CD4-positive, CD25-positive, alpha-beta regulatory T cell (primary cell): ENCODE measurements around the gene FBXW11. TPM values are rescaled to one million over a fixed set of nuclear protein-coding genes. Genes with fewer than 3 reads are reported as not detected.

Experiments used
- ATAC-seq, 2 donors: fragments of 150-1000 bp; cut with Tn5 transposase; one replicate each; pipeline ENCODE4 v1.10.0; 2021; ENCODE audit warnings: low read depth in 2 of 2, moderate number of reproducible peaks in 2 of 2, moderate library complexity in 1 of 2
- DNase-seq, 3 donors: peaks; one replicate each; pipeline versions ENCODE4 v3.0.0 to v3.0.0-alpha.2; 2012 to 2022; ENCODE audit warnings: mixed read lengths in 1 of 3
- H3K27ac ChIP-seq: one replicate; pipeline ENCODE4 v1.7.0; 2013; ENCODE audit warnings: mild to moderate bottlenecking, low read length; ENCODE audit not compliant: insufficient read depth, poor library complexity, severe bottlenecking
- H3K27me3 ChIP-seq: one replicate; pipeline ENCODE4 v1.7.0; 2013; ENCODE audit warnings: low read length; ENCODE audit not compliant: control insufficient read depth, insufficient read depth
- H3K36me3 ChIP-seq: one replicate; pipeline ENCODE4 v1.7.0; 2013; ENCODE audit warnings: mild to moderate bottlenecking, low read length, moderate library complexity; ENCODE audit not compliant: control insufficient read depth, insufficient read depth
- H3K4me1 ChIP-seq: 2 replicates; pipeline ENCODE4 v1.7.0; 2013; ENCODE audit warnings: mild to moderate bottlenecking, low read length; ENCODE audit not compliant: insufficient read depth, control insufficient read depth, poor library complexity, severe bottlenecking
- H3K4me3 ChIP-seq: one replicate; pipeline ENCODE4 v1.7.0; 2013; ENCODE audit warnings: low read depth, mild to moderate bottlenecking, low read length, moderate library complexity
- H3K9me3 ChIP-seq, 2 experiments: 1 replicate in 1 of 2; 2 replicates in 1 of 2; pipeline ENCODE4 v1.7.0; 2013; ENCODE audit warnings: low read length in 2 of 2, mild to moderate bottlenecking in 1 of 2, moderate library complexity in 1 of 2; ENCODE audit not compliant: control insufficient read depth in 2 of 2
- H3K27ac Mint-ChIP-seq, 3 donors: one replicate each; pipeline ENCODE4 v1.8.0; 2020 to 2022; ENCODE audit warnings: mild to moderate bottlenecking in 3 of 3, mixed read lengths in 3 of 3, moderate library complexity in 2 of 3
- H3K27me3 Mint-ChIP-seq: one replicate; pipeline ENCODE4 v1.8.0; 2022; ENCODE audit warnings: mild to moderate bottlenecking, mixed read lengths
- H3K36me3 Mint-ChIP-seq: one replicate; pipeline ENCODE4 v1.8.0; 2020; ENCODE audit warnings: mixed read lengths
- H3K4me1 Mint-ChIP-seq, 4 donors: one replicate each; pipeline ENCODE4 v1.8.0; 2020 to 2022; ENCODE audit warnings: mixed read lengths in 4 of 4, mild to moderate bottlenecking in 1 of 4
- H3K4me3 Mint-ChIP-seq, 4 donors: one replicate each; pipeline ENCODE4 v1.8.0; 2020 to 2022; ENCODE audit warnings: mild to moderate bottlenecking in 4 of 4, mixed read lengths in 4 of 4, moderate library complexity in 3 of 4
- H3K9me3 Mint-ChIP-seq, 7 donors: one replicate each; pipeline ENCODE4 v1.8.0; 2020 to 2022; ENCODE audit warnings: mixed read lengths in 7 of 7, mild to moderate bottlenecking in 3 of 7, moderate library complexity in 2 of 7
- polyA plus RNA-seq, 4 donors: library from polyadenylated mRNA; unstranded; fragments of 300-500 nt; fragmentation: Illumina TruSeq; gene quantifications; one replicate each; pipeline ENCODE4 v1.2.3, GENCODE V29; 2021
- total RNA-seq: library from RNA; stranded (reverse); gene quantifications from one replicate; pipeline ENCODE4 v1.2.3, GENCODE V29; 2022

FBXW11 gene
- total and polyA plus RNA-seq, 5 donors from 2014 or later = 20.6 to 40.7 (median 25.8) TPM

DNA sequence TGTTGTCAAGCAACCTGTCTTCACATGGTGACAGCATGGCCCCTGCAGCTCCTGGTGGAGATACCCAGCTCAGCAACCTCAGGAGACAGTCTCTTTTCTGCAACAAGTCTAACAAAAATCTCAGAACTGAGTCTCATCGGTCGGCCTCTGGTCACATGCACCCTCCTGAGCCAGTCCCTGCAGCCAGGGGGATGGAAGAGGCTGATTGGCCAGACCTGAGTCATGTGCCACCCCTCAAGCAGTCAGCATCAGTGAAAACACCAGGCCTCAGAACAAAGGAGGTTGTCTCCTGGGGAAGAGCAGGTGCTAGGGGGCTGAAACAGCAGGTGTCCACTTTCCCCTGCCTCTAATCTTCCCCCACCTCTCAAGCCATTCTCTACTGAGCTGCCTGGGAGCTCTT lies 166.4 kb downstream of the FBXW11 start:
- no peak for ATAC-seq
- H3K4me1 ChIP-seq = no peaks in the 10 kb centered on the region
- no peaks in the 10 kb centered on the region for H3K27me3 Mint-ChIP-seq
- no peaks in the 10 kb centered on the region for H3K9me3 ChIP-seq
- H3K4me3 ChIP-seq = no peak overlapping the region
- H3K4me1 Mint-ChIP-seq = peaks cover 0 to 5% (median 2%) of the 10 kb centered on the region in 4 donors
- H3K9me3 Mint-ChIP-seq = peaks cover 0 to 2% (median 0%) of the 10 kb centered on the region in 7 donors
- H3K27ac Mint-ChIP-seq = no peak overlapping the region
- H3K27ac ChIP-seq = no peak overlapping the region
- no peaks in the 10 kb centered on the region for H3K27me3 ChIP-seq
- H3K36me3 ChIP-seq = no peaks in the 10 kb centered on the region
- H3K36me3 Mint-ChIP-seq = peaks cover 6% of the 10 kb centered on the region
- no peak for DNase-seq
- H3K4me3 Mint-ChIP-seq = no peak overlapping the region

DNA sequence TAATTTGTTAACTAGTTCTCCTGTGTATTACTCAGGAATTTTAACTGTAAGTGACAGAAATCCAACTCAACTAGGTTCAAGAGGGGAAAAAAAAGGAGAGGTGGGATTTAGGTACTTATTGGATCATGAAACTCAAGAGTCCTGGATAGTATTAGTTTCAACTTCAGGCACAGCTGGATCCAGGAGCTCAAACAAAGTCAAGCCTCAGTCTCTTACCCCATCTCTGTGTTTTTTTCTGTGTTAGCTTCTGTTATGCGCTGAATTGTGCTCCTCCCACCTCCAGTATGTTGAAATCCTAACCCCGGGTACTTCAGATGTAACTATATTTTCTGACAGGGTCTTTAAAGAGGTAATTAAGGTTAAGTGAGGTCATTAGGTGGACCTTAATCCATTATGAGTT lies 167.3 kb downstream of the FBXW11 start:
- no peak overlapping the region for H3K27ac ChIP-seq
- no peak for ATAC-seq
- H3K9me3 ChIP-seq = no peaks in the 10 kb centered on the region
- no peak for DNase-seq
- H3K36me3 ChIP-seq = no peaks in the 10 kb centered on the region
- H3K27me3 ChIP-seq = no peaks in the 10 kb centered on the region
- Mint-ChIP-seq H3K4me3 (no peak overlapping the region), H3K27ac (no peak overlapping the region), H3K4me1 (peaks cover 0 to 5% (median 2%) of the 10 kb centered on the region in 4 donors), H3K9me3 (peaks cover 0 to 2% (median 0%) of the 10 kb centered on the region in 7 donors), H3K27me3 (no peaks in the 10 kb centered on the region), H3K36me3 (peaks cover 7% of the 10 kb centered on the region)
- no peaks in the 10 kb centered on the region for H3K4me1 ChIP-seq
- no peak overlapping the region for H3K4me3 ChIP-seq

DNA sequence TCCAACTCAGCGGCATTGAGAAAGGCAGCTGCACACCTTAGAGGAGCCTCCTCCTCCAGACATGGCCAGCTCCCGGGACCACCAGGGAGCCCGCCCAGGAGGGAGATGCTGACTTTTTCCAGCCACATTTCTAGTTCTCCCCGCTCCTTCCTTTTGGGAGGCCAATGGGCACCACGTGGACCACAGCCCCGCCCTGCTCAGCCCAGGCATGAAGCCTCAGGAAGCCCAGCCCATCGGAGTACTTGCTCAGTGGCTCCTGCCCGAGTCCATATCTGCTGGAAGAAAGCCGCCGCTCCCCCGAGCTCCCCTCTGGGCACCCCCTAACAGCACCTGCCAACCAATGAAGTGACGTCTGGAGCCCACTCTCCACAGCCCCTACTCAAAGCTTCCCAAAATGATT lies 168.4 kb downstream of the FBXW11 start:
- no peak for ATAC-seq

GRCh38 chr5:171837522-171837921 lies 168.9 kb downstream of the FBXW11 start:
- ATAC-seq (no peak), DNase-seq (no peak)
- H3K27ac ChIP-seq = no peak overlapping the region
- Mint-ChIP-seq H3K4me1 (peaks cover 0 to 5% (median 2%) of the 10 kb centered on the region in 4 donors), H3K36me3 (peaks cover 17% of the 10 kb centered on the region), H3K4me3 (no peak overlapping the region), H3K27ac (no peak overlapping the region), H3K9me3 (peaks cover 0 to 11% (median 2%) of the 10 kb centered on the region in 7 donors), H3K27me3 (no peaks in the 10 kb centered on the region)
- no peaks in the 10 kb centered on the region for H3K27me3 ChIP-seq
- no peaks in the 10 kb centered on the region for H3K4me1 ChIP-seq
- no peaks in the 10 kb centered on the region for H3K9me3 ChIP-seq
- no peaks in the 10 kb centered on the region for H3K36me3 ChIP-seq
- no peak overlapping the region for H3K4me3 ChIP-seq

More for the DNA sequence above, 168.4 kb downstream of the FBXW11 start:
- Mint-ChIP-seq H3K9me3 (peaks cover 0 to 6% (median 2%) of the 10 kb centered on the region in 7 donors), H3K36me3 (peaks cover 15% of the 10 kb centered on the region), H3K4me3 (no peak overlapping the region), H3K4me1 (peaks cover 0 to 5% (median 2%) of the 10 kb centered on the region in 4 donors), H3K27me3 (no peaks in the 10 kb centered on the region), H3K27ac (no peak overlapping the region)
- Histone ChIP-seq H3K27ac (no peak overlapping the region), H3K4me1 (no peaks in the 10 kb centered on the region), H3K27me3 (no peaks in the 10 kb centered on the region), H3K4me3 (no peak overlapping the region), H3K9me3 (no peaks in the 10 kb centered on the region), H3K36me3 (no peaks in the 10 kb centered on the region)
- no peak for DNase-seq

DNA sequence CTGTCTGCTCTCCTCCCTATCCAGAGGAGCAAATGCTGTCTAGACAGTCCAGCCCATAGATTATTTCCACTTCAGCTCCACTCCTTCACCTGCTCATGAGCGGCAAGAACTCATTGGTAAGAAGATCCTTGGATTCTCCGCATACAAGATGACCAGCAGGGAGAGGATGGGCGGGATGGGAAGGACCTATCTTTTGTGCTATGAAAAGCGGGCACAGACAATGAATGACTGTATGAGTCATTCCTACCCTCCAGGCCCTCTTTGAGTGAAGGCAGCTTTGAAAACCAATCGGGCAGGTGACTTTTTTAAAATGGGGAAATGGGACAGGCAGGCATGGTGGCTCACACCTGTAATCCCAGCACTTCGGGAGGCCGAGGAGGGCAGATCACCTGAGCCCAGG lies 171.4 kb downstream of the FBXW11 start:
- Mint-ChIP-seq H3K9me3 (peaks cover 0 to 19% (median 2%) of the 10 kb centered on the region in 7 donors), H3K27ac (no peak overlapping the region), H3K4me1 (no peaks in the 10 kb centered on the region), H3K4me3 (no peak overlapping the region), H3K27me3 (no peaks in the 10 kb centered on the region), H3K36me3 (peaks cover 14% of the 10 kb centered on the region)
- H3K9me3 ChIP-seq = no peaks in the 10 kb centered on the region
- H3K4me1 ChIP-seq = no peaks in the 10 kb centered on the region
- no peak overlapping the region for H3K27ac ChIP-seq
- H3K4me3 ChIP-seq = no peak overlapping the region
- ATAC-seq (no peak), DNase-seq (no peak)
- no peaks in the 10 kb centered on the region for H3K27me3 ChIP-seq
- no peaks in the 10 kb centered on the region for H3K36me3 ChIP-seq

DNA sequence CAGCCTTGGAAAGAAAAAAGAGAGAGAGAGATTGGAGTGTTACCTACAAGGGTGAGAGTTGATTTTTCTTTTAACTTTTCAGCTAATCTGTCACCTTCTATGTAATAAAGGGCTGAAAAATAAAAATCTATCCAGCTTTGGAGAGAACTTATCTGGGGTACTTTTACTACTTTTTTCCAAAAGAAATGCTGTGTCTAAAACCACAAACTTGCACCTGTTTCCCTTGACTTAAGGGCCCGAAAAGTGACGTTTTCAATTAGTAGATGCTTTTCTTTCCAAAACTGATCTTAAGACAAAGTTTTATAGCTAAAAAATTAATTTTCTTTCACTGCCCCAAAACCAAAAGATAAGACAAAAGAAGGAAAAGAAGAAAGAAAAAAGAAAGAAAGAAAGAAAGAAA lies 172.0 kb downstream of the FBXW11 start:
- peaks cover 14% of the 10 kb centered on the region for H3K36me3 Mint-ChIP-seq
- H3K9me3 ChIP-seq = no peaks in the 10 kb centered on the region
- H3K4me3 ChIP-seq = no peak overlapping the region
- H3K36me3 ChIP-seq = no peaks in the 10 kb centered on the region
- H3K9me3 Mint-ChIP-seq = peaks cover 0 to 19% (median 2%) of the 10 kb centered on the region in 7 donors
- no peak overlapping the region for H3K27ac Mint-ChIP-seq
- DNase-seq = no peak
- peaks cover 1% of the 10 kb centered on the region for H3K27me3 ChIP-seq
- no peaks in the 10 kb centered on the region for H3K4me1 ChIP-seq
- H3K27ac ChIP-seq = no peak overlapping the region
- no peaks in the 10 kb centered on the region for H3K4me1 Mint-ChIP-seq
- ATAC-seq = no peak
- H3K4me3 Mint-ChIP-seq = no peak overlapping the region
- H3K27me3 Mint-ChIP-seq = no peaks in the 10 kb centered on the region

- DNase-seq (no peak), ATAC-seq (no peak)
- Mint-ChIP-seq H3K9me3 (peaks cover 0 to 19% (median 1%) of the 10 kb centered on the region in 7 donors), H3K4me1 (no peaks in the 10 kb centered on the region), H3K36me3 (peaks cover 14% of the 10 kb centered on the region), H3K27me3 (no peaks in the 10 kb centered on the region), H3K27ac (no peak overlapping the region), H3K4me3 (no peak overlapping the region)
- H3K27ac ChIP-seq = no peak overlapping the region
- H3K36me3 ChIP-seq = no peaks in the 10 kb centered on the region
- H3K4me3 ChIP-seq = no peak overlapping the region
- peaks cover 1% of the 10 kb centered on the region for H3K27me3 ChIP-seq
- H3K4me1 ChIP-seq = no peaks in the 10 kb centered on the region
- no peaks in the 10 kb centered on the region for H3K9me3 ChIP-seq
Measured at GRCh38 chr5:171832775-171833174, 173.7 kb downstream of the FBXW11 start.

DNA sequence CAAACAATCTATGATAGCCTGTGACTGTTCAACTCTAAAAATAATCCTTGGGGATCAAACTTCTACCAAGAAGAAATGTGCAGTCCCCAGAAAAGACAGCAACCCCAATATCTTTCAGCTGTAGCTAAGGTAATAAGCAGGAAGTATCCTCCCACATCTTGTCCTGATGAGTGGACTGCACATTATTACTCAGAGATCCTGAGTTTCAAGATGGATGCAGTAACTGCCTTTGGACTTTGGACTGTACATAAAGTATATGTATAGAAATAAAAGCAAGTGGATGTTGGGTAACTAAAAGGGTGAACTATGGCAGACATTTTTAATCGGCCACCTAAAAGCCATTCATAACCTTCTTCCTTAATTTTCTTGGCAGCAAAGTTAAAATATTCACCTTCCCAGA lies 175.8 kb downstream of the FBXW11 start:
- Histone ChIP-seq H3K4me3 (no peak overlapping the region), H3K27ac (no peak overlapping the region), H3K9me3 (no peaks in the 10 kb centered on the region), H3K4me1 (no peaks in the 10 kb centered on the region), H3K27me3 (peaks cover 1% of the 10 kb centered on the region), H3K36me3 (no peaks in the 10 kb centered on the region)
- no peak for DNase-seq
- H3K4me3 Mint-ChIP-seq = no peak overlapping the region
- ATAC-seq = no peak
- H3K4me1 Mint-ChIP-seq = no peaks in the 10 kb centered on the region
- no peaks in the 10 kb centered on the region for H3K27me3 Mint-ChIP-seq
- no peak overlapping the region for H3K27ac Mint-ChIP-seq
- peaks cover 0 to 19% (median 2%) of the 10 kb centered on the region in 7 donors for H3K9me3 Mint-ChIP-seq
- H3K36me3 Mint-ChIP-seq = peaks cover 14% of the 10 kb centered on the region
